ENCODE measurements around the gene MYO18B.

GRCh38 chr22:26021516-26021915 is 279.5 kb downstream of the MYO18B start:
- TF ChIP-seq, protein P1, sequence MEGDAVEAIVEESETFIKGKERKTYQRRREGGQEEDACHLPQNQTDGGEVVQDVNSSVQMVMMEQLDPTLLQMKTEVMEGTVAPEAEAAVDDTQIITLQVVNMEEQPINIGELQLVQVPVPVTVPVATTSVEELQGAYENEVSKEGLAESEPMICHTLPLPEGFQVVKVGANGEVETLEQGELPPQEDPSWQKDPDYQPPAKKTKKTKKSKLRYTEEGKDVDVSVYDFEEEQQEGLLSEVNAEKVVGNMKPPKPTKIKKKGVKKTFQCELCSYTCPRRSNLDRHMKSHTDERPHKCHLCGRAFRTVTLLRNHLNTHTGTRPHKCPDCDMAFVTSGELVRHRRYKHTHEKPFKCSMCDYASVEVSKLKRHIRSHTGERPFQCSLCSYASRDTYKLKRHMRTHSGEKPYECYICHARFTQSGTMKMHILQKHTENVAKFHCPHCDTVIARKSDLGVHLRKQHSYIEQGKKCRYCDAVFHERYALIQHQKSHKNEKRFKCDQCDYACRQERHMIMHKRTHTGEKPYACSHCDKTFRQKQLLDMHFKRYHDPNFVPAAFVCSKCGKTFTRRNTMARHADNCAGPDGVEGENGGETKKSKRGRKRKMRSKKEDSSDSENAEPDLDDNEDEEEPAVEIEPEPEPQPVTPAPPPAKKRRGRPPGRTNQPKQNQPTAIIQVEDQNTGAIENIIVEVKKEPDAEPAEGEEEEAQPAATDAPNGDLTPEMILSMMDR (IDR thresholded peaks at IDR 0.05; ENCODE audit: control extremely low read depth in 1 of 3, insufficient read depth in 1 of 3, low read depth in 1 of 3, low read length in 3 of 3) = no peak
- TF ChIP-seq EP300 (IDR thresholded peaks at IDR 0.05; ENCODE audit: borderline replicate concordance in 1 of 2, low read depth in 2 of 2, low read length in 2 of 2) = no peak
- TF ChIP-seq TBP (IDR thresholded peaks at IDR 0.05; ENCODE audit: low read depth, low read length) = no peak
- TF ChIP-seq CHD2 (IDR thresholded peaks at IDR 0.05; ENCODE audit: low read length) = no peak
- no peak for TF ChIP-seq ATF2 (IDR thresholded peaks at IDR 0.05; ENCODE audit: low read length)
- TF ChIP-seq POLR2A (IDR thresholded peaks at IDR 0.05; ENCODE audit: control extremely low read depth in 1 of 2, low read depth in 2 of 2, low read length in 2 of 2) = no peak
- no peak for TF ChIP-seq GTF2F1 (IDR thresholded peaks at IDR 0.05; ENCODE audit: borderline replicate concordance, low read depth, low read length)
